WTC11 (cell line): Measurements from ENCODE around the gene ESAM. TPM values are rescaled to one million over a fixed set of nuclear protein-coding genes. Genes with fewer than 3 reads are reported as not detected.

Experiments used
- ATAC-seq: fragments of 200-7000 bp; cut with Tn5 transposase; 2 replicates; pipeline ENCODE4 v1.10.0; 2021; ENCODE audit warnings: mild to moderate bottlenecking, moderate library complexity
- CTCF ChIA-PET: fragments of 300-600 bp; sonication (Branson Sonifier 250); formaldehyde crosslinking; loops from one replicate; lab custom pipeline; 2021; ENCODE audit warnings: antibody characterized with exemption; lab: Charles Lee
- POLR2A ChIA-PET: fragments of 350-600 bp; sonication (Branson Sonifier 250); formaldehyde crosslinking; loops from one replicate; lab custom pipeline; 2021; ENCODE audit warnings: antibody characterized with exemption; lab: Charles Lee
- DNase-seq: peaks from one replicate; pipeline ENCODE4 v3.0.0; 2021; ENCODE audit warnings: low spot score
- H3K27ac Mint-ChIP-seq: 2 replicates; pipeline ENCODE4 v1.8.0; 2021; ENCODE audit warnings: mixed read lengths
- H3K27me3 Mint-ChIP-seq: 2 replicates; pipeline ENCODE4 v1.8.0; 2021; ENCODE audit warnings: low read depth, mild to moderate bottlenecking, moderate library complexity, mixed read lengths
- H3K36me3 Mint-ChIP-seq: 2 replicates; pipeline ENCODE4 v1.8.0; 2021; ENCODE audit warnings: mixed read lengths
- H3K4me1 Mint-ChIP-seq: 2 replicates; pipeline ENCODE4 v1.8.0; 2022; ENCODE audit warnings: mixed read lengths
- H3K4me3 Mint-ChIP-seq: 2 replicates; pipeline ENCODE4 v1.8.0; 2021; ENCODE audit warnings: mild to moderate bottlenecking, moderate library complexity, mixed read lengths
- H3K9me3 Mint-ChIP-seq: 2 replicates; pipeline ENCODE4 v1.8.0; 2021; ENCODE audit warnings: mixed read lengths
- ATF2 ChIP-seq: sonication (generic); formaldehyde crosslinking; IDR thresholded peaks from 2 replicates; pipeline ENCODE4 v1.8.1; 2022; ENCODE audit warnings: low read depth, missing genetic modification reagents, borderline replicate concordance
- ELF4 ChIP-seq: sonication (generic); formaldehyde crosslinking; IDR thresholded peaks from 2 replicates; pipeline ENCODE4 v1.8.1; 2022; ENCODE audit warnings: low read depth, mild to moderate bottlenecking, moderate library complexity, missing genetic modification reagents
- ESRRA ChIP-seq: sonication (generic); formaldehyde crosslinking; IDR thresholded peaks from 2 replicates; pipeline ENCODE4 v1.8.1; 2022; ENCODE audit warnings: mild to moderate bottlenecking, missing genetic modification reagents, borderline replicate concordance
- FOXP1 ChIP-seq: sonication (generic); formaldehyde crosslinking; IDR thresholded peaks from 2 replicates; pipeline ENCODE4 v1.8.0; 2022; ENCODE audit warnings: missing genetic modification reagents, mild to moderate bottlenecking, moderate library complexity, borderline replicate concordance
- GABPB1 ChIP-seq: sonication (generic); formaldehyde crosslinking; IDR thresholded peaks from 2 replicates; pipeline ENCODE4 v1.8.1; 2023; ENCODE audit warnings: mild to moderate bottlenecking, missing genetic modification reagents
- HMGA2 ChIP-seq: fragments of 250-450 bp; sonication (Bioruptor Pico); IDR thresholded peaks from 2 replicates; pipeline ENCODE4 v1.4.0; 2021; ENCODE audit warnings: mild to moderate bottlenecking, moderate library complexity
- MXD4 ChIP-seq: fragments of 250-450 bp; sonication (Bioruptor Pico); IDR thresholded peaks from 2 replicates; pipeline ENCODE4 v1.8.0; 2021; ENCODE audit warnings: mild to moderate bottlenecking, moderate library complexity, borderline replicate concordance
- ZBTB43 ChIP-seq: sonication (generic); formaldehyde crosslinking; IDR thresholded peaks from 2 replicates; pipeline ENCODE4 v1.8.1; 2023; ENCODE audit warnings: mild to moderate bottlenecking, missing genetic modification reagents
- ZMAT4 ChIP-seq: fragments of 250-450 bp; sonication (Bioruptor Pico); IDR thresholded peaks from 2 replicates; pipeline ENCODE4 v1.9.0; 2021; ENCODE audit warnings: mild to moderate bottlenecking
- ZNF219 ChIP-seq: sonication (generic); formaldehyde crosslinking; IDR thresholded peaks from 2 replicates; pipeline ENCODE4 v1.8.0; 2023; ENCODE audit warnings: missing genetic modification reagents, mild to moderate bottlenecking, borderline replicate concordance
- ZNF232 ChIP-seq: sonication (generic); formaldehyde crosslinking; IDR thresholded peaks from 2 replicates; pipeline ENCODE4 v1.8.0; 2022; ENCODE audit warnings: mild to moderate bottlenecking, missing genetic modification reagents
- total RNA-seq: library from RNA; stranded (reverse); gene quantifications from 3 replicates; pipeline ENCODE4 v1.2.3, GENCODE V29; 2021
- TF ChIP-seq, protein P1 (sequence below): fragments of 250-450 bp; sonication (Bioruptor Pico); IDR thresholded peaks from 2 replicates; pipeline ENCODE4 v1.8.0; 2021; ENCODE audit warnings: mild to moderate bottlenecking
- TF ChIP-seq, protein P2 (sequence below): sonication (generic); formaldehyde crosslinking; IDR thresholded peaks from 2 replicates; pipeline ENCODE4 v1.8.0; 2022; ENCODE audit warnings: mild to moderate bottlenecking, missing genetic modification reagents
- TF ChIP-seq, protein P3 (sequence below): sonication (generic); formaldehyde crosslinking; IDR thresholded peaks from 2 replicates; pipeline ENCODE4 v1.8.1; 2023; ENCODE audit warnings: mild to moderate bottlenecking, missing genetic modification reagents, moderate library complexity
- TF ChIP-seq, protein P4 (sequence below): sonication (generic); formaldehyde crosslinking; IDR thresholded peaks from 2 replicates; pipeline ENCODE4 v1.8.1; 2023; ENCODE audit warnings: mild to moderate bottlenecking, missing genetic modification reagents, borderline replicate concordance

Gene ESAM
- total RNA-seq, 1 experiment from 2014 or later, result 0.48 TPM

- TF ChIP-seq, protein P1, sequence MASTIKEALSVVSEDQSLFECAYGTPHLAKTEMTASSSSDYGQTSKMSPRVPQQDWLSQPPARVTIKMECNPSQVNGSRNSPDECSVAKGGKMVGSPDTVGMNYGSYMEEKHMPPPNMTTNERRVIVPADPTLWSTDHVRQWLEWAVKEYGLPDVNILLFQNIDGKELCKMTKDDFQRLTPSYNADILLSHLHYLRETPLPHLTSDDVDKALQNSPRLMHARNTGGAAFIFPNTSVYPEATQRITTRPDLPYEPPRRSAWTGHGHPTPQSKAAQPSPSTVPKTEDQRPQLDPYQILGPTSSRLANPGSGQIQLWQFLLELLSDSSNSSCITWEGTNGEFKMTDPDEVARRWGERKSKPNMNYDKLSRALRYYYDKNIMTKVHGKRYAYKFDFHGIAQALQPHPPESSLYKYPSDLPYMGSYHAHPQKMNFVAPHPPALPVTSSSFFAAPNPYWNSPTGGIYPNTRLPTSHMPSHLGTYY (CRISPR knock-in tag), result no peak
- TF ChIP-seq ATF2 (CRISPR knock-in tag) (no peak), ESRRA (CRISPR knock-in tag) (no peak), ZMAT4 (CRISPR knock-in tag) (no peak), ZNF219 (CRISPR knock-in tag) (no peak), ELF4 (no peak), GABPB1 (no peak), FOXP1 (CRISPR knock-in tag) (no peak), ZBTB43 (no peak), MXD4 (CRISPR knock-in tag) (no peak), ZNF232 (CRISPR knock-in tag) (no peak), HMGA2 (no peak)
- TF ChIP-seq, protein P2, sequence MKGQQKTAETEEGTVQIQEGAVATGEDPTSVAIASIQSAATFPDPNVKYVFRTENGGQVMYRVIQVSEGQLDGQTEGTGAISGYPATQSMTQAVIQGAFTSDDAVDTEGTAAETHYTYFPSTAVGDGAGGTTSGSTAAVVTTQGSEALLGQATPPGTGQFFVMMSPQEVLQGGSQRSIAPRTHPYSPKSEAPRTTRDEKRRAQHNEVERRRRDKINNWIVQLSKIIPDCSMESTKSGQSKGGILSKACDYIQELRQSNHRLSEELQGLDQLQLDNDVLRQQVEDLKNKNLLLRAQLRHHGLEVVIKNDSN (CRISPR knock-in tag), result no peak
- TF ChIP-seq, protein P3, sequence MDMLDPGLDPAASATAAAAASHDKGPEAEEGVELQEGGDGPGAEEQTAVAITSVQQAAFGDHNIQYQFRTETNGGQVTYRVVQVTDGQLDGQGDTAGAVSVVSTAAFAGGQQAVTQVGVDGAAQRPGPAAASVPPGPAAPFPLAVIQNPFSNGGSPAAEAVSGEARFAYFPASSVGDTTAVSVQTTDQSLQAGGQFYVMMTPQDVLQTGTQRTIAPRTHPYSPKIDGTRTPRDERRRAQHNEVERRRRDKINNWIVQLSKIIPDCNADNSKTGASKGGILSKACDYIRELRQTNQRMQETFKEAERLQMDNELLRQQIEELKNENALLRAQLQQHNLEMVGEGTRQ (CRISPR knock-in tag), result no peak
- TF ChIP-seq, protein P4, sequence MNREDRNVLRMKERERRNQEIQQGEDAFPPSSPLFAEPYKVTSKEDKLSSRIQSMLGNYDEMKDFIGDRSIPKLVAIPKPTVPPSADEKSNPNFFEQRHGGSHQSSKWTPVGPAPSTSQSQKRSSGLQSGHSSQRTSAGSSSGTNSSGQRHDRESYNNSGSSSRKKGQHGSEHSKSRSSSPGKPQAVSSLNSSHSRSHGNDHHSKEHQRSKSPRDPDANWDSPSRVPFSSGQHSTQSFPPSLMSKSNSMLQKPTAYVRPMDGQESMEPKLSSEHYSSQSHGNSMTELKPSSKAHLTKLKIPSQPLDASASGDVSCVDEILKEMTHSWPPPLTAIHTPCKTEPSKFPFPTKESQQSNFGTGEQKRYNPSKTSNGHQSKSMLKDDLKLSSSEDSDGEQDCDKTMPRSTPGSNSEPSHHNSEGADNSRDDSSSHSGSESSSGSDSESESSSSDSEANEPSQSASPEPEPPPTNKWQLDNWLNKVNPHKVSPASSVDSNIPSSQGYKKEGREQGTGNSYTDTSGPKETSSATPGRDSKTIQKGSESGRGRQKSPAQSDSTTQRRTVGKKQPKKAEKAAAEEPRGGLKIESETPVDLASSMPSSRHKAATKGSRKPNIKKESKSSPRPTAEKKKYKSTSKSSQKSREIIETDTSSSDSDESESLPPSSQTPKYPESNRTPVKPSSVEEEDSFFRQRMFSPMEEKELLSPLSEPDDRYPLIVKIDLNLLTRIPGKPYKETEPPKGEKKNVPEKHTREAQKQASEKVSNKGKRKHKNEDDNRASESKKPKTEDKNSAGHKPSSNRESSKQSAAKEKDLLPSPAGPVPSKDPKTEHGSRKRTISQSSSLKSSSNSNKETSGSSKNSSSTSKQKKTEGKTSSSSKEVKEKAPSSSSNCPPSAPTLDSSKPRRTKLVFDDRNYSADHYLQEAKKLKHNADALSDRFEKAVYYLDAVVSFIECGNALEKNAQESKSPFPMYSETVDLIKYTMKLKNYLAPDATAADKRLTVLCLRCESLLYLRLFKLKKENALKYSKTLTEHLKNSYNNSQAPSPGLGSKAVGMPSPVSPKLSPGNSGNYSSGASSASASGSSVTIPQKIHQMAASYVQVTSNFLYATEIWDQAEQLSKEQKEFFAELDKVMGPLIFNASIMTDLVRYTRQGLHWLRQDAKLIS (CRISPR knock-in tag), result no peak
- H3K27ac Mint-ChIP-seq, result no peak overlapping the region
- CTCF ChIA-PET, result interaction anchor here (0.6 to 1.5 kb wide), 4 partner anchors 14 to 58 kb away, joined by 3 to 9 read pairs (median 8); partner anchors contain the start of gene ROBO3
- no peak for ATAC-seq
- H3K27me3 Mint-ChIP-seq, result no peaks in the 10 kb centered on the region; the same call in 1 of the 2 replicates
- no peak overlapping the region for H3K4me3 Mint-ChIP-seq
- H3K9me3 Mint-ChIP-seq, result peaks cover 4% of the 10 kb centered on the region; the same call in 1 of the 2 replicates
- POLR2A ChIA-PET, result no interaction called here
- H3K4me1 Mint-ChIP-seq, result no peaks in the 10 kb centered on the region; the same call in 1 of the 2 replicates
- peaks cover 10% of the 10 kb centered on the region for H3K36me3 Mint-ChIP-seq
- no peak for DNase-seq
These were observed 45.1 kb upstream of the ESAM start for GRCh38 chr11:124807201-124807600.
